ENCODE data around the gene CHRM2. TPM values are rescaled to one million over a fixed set of nuclear protein-coding genes. Genes with fewer than 3 reads are reported as not detected.

Gene CHRM2
- total RNA-seq, 1 experiment from 2014 or later: not detected

GRCh38 chr7:137006293-137006692 is 137.8 kb downstream of the CHRM2 start:
- DNase-seq: no peak
- intact Hi-C loops (cut with micrococcal nuclease; ENCODE audit: unreplicated experiment): no loop called here
- H3K4me1 Mint-ChIP-seq (ENCODE audit: low read depth, unreplicated experiment): no peaks in the 10 kb centered on the region
- H3K9me3 Mint-ChIP-seq (ENCODE audit: low read depth, unreplicated experiment): peaks cover 7% of the 10 kb centered on the region
- BruUV-seq (replicated peaks): no TSS peak
- no peak overlapping the region for H3K4me3 Mint-ChIP-seq (ENCODE audit: low read depth, unreplicated experiment)
- TF ChIP-seq CTCF (IDR thresholded peaks at IDR 0.05; ENCODE audit: unreplicated experiment): no peak
- CTCF ChIA-PET: no interaction called here
- no peaks in the 10 kb centered on the region for H3K36me3 Mint-ChIP-seq (ENCODE audit: insufficient read depth, unreplicated experiment)
- H3K27me3 Mint-ChIP-seq (ENCODE audit: unreplicated experiment): no peaks in the 10 kb centered on the region
- no peak overlapping the region for H3K27ac Mint-ChIP-seq (ENCODE audit: unreplicated experiment)

GRCh38 chr7:137007001-137007694 is 138.7 kb downstream of the CHRM2 start:
- H3K27me3 Mint-ChIP-seq (ENCODE audit: unreplicated experiment): no peaks in the 10 kb centered on the region

GRCh38 chr7:137009404-137009803 is 141.0 kb downstream of the CHRM2 start:
- Mint-ChIP-seq H3K4me3 (ENCODE audit: low read depth, unreplicated experiment) (no peak overlapping the region), H3K27ac (ENCODE audit: unreplicated experiment) (no peak overlapping the region), H3K27me3 (ENCODE audit: unreplicated experiment) (no peaks in the 10 kb centered on the region), H3K9me3 (ENCODE audit: low read depth, unreplicated experiment) (peaks cover 8% of the 10 kb centered on the region), H3K36me3 (ENCODE audit: insufficient read depth, unreplicated experiment) (no peaks in the 10 kb centered on the region), H3K4me1 (ENCODE audit: low read depth, unreplicated experiment) (no peaks in the 10 kb centered on the region)
- TF ChIP-seq CTCF (IDR thresholded peaks at IDR 0.05; ENCODE audit: unreplicated experiment): no peak
- intact Hi-C loops (cut with micrococcal nuclease; ENCODE audit: unreplicated experiment): no loop called here
- no peak for DNase-seq
- BruUV-seq (replicated peaks): no TSS peak
- CTCF ChIA-PET: no interaction called here

More at GRCh38 chr7:137007001-137007694, 138.7 kb downstream of the CHRM2 start:
- no peak for DNase-seq
- no peaks in the 10 kb centered on the region for H3K36me3 Mint-ChIP-seq (ENCODE audit: insufficient read depth, unreplicated experiment)
- intact Hi-C loops (cut with micrococcal nuclease; ENCODE audit: unreplicated experiment): no loop called here
- H3K4me1 Mint-ChIP-seq (ENCODE audit: low read depth, unreplicated experiment): no peaks in the 10 kb centered on the region
- CTCF ChIA-PET: no interaction called here
- no TSS peak for BruUV-seq (replicated peaks)
- TF ChIP-seq CTCF (IDR thresholded peaks at IDR 0.05; ENCODE audit: unreplicated experiment): no peak
- H3K9me3 Mint-ChIP-seq (ENCODE audit: low read depth, unreplicated experiment): peaks cover 7% of the 10 kb centered on the region
- H3K4me3 Mint-ChIP-seq (ENCODE audit: low read depth, unreplicated experiment): no peak overlapping the region
- H3K27ac Mint-ChIP-seq (ENCODE audit: unreplicated experiment): no peak overlapping the region

GRCh38 chr7:137015015-137015414 is 146.6 kb downstream of the CHRM2 start:
- Mint-ChIP-seq H3K36me3 (ENCODE audit: insufficient read depth, unreplicated experiment) (no peaks in the 10 kb centered on the region), H3K27ac (ENCODE audit: unreplicated experiment) (no peak overlapping the region), H3K4me1 (ENCODE audit: low read depth, unreplicated experiment) (no peaks in the 10 kb centered on the region), H3K4me3 (ENCODE audit: low read depth, unreplicated experiment) (no peak overlapping the region), H3K27me3 (ENCODE audit: unreplicated experiment) (no peaks in the 10 kb centered on the region), H3K9me3 (ENCODE audit: low read depth, unreplicated experiment) (peaks cover 6% of the 10 kb centered on the region)
- CTCF ChIA-PET: no interaction called here
- no peak for DNase-seq
- no TSS peak for BruUV-seq (replicated peaks)
- no peak for TF ChIP-seq CTCF (IDR thresholded peaks at IDR 0.05; ENCODE audit: unreplicated experiment)
- intact Hi-C loops (cut with micrococcal nuclease; ENCODE audit: unreplicated experiment): no loop called here
